Lower leg skin (tissue), 4 donors: ENCODE results near the gene PAGE4. TPM values are rescaled to one million over a fixed set of nuclear protein-coding genes. Genes with fewer than 3 reads are reported as not detected.

Experiments used
- DNase-seq, 2 donors: peaks; one replicate each; pipeline ENCODE4 v3.0.0-alpha.2; 2019; ENCODE audit warnings: low spot score in 2 of 2
- H3K4me3 ChIP-seq: fragments of 200-600 bp; sonication (generic); 2 replicates; pipeline ENCODE4 v1.5.1; 2017; ENCODE audit warnings: mild to moderate bottlenecking, low read depth; ENCODE audit not compliant: poor library complexity, severe bottlenecking
- POLR2A ChIP-seq, 2 donors: fragments of 450-650 bp; IDR thresholded peaks; one replicate each; pipeline ENCODE4 v1.6.1; 2016 to 2017; ENCODE audit warnings: antibody characterized with exemption in 2 of 2, mild to moderate bottlenecking in 1 of 2, moderate library complexity in 1 of 2
- WGBS, 2 donors: methylation state at CpG; one replicate each; pipeline ENCODE4 v1.1.5; 2018; 5-methylcytosine and 5-hydroxymethylcytosine counted together
- intact Hi-C: fragments of 100-400 bp; cut with DNase I; formaldehyde crosslinking; loops from one replicate; pipeline ENCODE4 v1.15.0; 2023; ENCODE audit warnings: low total_unique reads
- total RNA-seq, 4 donors: library from RNA; depleted of rRNA; stranded (reverse); fragments of >200 nt; gene quantifications; one replicate each; pipeline ENCODE4 v1.1.0, GENCODE V29; 2016
- TF ChIP-seq, protein P1 (sequence below), 3 donors: fragments of 450-650 bp; IDR thresholded peaks; one replicate each; pipeline ENCODE4 v1.5.1; 2016; ENCODE audit warnings: antibody characterized with exemption in 3 of 3, mild to moderate bottlenecking in 3 of 3, moderate library complexity in 2 of 3

Gene PAGE4
- total RNA-seq, 4 donors from 2014 or later, result not detected

DNA sequence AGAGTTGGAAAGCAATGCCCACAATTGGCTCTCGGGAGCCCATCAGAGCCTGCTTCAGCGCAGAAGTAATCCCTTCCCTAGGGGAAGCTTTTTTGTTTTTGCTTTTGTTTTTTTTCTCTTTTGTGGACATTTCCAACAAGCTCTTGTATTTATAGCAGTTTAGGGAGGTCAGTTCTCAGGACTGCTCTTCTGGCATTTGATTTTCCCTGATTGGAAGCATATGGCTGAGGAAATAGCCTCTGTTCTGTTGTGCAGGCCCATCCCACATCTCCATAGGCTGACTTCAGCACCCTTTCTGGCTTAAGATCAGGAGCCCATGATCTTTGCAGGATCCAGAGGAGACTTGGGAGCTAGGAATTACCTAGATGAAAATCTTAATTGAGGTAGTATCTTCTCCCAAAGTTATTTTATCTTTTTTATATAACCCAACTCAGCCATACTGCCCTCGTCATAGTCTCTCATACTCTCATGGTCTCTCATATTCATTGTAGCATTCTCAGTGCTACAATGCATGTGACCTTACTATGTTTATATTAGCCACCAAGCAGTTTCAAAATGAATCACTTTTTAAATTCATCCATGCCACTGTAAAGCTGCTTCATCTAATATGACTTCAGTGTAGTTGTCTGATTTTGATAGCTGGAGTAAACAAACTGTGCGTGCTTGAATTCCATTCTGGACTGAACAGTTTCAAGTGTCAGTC, 16.7 kb downstream of the PAGE4 start:
- DNase-seq, result no peak
- TF ChIP-seq, protein P1, sequence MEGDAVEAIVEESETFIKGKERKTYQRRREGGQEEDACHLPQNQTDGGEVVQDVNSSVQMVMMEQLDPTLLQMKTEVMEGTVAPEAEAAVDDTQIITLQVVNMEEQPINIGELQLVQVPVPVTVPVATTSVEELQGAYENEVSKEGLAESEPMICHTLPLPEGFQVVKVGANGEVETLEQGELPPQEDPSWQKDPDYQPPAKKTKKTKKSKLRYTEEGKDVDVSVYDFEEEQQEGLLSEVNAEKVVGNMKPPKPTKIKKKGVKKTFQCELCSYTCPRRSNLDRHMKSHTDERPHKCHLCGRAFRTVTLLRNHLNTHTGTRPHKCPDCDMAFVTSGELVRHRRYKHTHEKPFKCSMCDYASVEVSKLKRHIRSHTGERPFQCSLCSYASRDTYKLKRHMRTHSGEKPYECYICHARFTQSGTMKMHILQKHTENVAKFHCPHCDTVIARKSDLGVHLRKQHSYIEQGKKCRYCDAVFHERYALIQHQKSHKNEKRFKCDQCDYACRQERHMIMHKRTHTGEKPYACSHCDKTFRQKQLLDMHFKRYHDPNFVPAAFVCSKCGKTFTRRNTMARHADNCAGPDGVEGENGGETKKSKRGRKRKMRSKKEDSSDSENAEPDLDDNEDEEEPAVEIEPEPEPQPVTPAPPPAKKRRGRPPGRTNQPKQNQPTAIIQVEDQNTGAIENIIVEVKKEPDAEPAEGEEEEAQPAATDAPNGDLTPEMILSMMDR (IDR thresholded peaks at IDR 0.05), result no peak
- no peak for TF ChIP-seq POLR2A (IDR thresholded peaks at IDR 0.05)
- WGBS, 2 donors, result 68 to 83% methylated on average over 4 of the region's 4 CpGs
- intact Hi-C loops, result no loop called here
- no peak overlapping the region for H3K4me3 ChIP-seq

DNA sequence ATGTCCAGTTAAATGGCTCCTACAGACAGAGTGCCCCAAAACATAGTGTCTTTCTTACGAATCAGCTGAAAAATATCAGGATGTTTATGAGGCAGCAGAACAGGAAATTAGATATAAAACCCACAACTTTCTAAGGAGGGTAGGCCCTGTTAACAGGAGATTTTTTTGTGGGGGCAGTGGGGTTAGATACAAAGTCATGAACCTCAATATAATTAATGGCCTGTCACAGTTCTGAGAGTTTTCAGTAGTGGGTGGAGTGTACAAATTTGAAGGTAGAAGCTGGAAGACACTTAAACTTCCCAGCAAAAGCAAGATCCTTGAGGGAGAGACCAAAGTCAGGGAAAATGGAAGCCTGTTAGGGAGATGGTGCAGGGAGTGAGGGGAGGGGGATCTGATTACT, 17.4 kb downstream of the PAGE4 start:
- WGBS, 2 donors, result 71 to 72% methylated on average over 1 of the region's 1 CpG
- intact Hi-C loops, result no loop called here
- no peak for DNase-seq
- no peak overlapping the region for H3K4me3 ChIP-seq
- no peak for TF ChIP-seq POLR2A (IDR thresholded peaks at IDR 0.05)
- TF ChIP-seq, protein P1 (IDR thresholded peaks at IDR 0.05), result no peak

DNA sequence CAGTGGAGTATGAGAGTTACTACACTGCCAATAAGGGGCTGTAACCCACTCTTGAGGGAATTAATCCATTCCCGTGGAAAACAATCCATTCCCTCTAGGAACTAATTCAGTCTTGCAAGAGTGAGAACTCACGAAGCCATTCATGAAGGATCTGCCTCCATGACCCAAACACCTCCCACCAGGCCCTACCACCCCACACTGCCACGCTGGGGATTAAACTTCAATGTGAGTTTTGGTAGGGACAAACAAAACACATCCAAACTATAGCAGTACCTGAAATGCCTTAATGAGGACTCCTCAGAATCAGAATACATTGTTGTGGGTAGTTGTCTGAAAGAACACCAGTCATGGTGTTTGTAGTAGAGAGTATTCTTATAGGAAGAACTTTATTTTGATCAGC, 19.2 kb downstream of the PAGE4 start:
- DNase-seq, result no peak
- intact Hi-C loops, result no loop called here
- no peak overlapping the region for H3K4me3 ChIP-seq
- WGBS, 2 donors, result 72 to 91% methylated on average over 3 of the region's 3 CpGs
- TF ChIP-seq, protein P1 (IDR thresholded peaks at IDR 0.05), result no peak
- TF ChIP-seq POLR2A (IDR thresholded peaks at IDR 0.05), result no peak

DNA sequence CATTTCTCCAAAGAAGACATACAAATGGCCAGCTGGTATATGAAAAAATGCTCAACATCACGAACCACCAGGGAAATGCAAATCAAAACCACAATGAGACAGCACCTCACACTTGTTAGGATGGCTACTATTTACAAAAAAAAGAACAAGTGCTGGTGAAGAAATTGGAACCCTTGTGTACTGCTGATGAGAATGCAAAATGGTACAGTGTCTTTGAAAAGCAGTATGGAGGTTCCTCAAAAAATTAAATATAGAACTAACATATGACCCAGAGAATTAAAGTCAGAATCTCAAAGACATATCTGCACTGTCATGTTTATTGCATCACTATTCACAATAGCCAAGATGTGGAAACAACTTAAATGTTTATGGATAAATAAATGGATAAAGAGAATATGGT, 20.9 kb downstream of the PAGE4 start:
- no peak for TF ChIP-seq POLR2A (IDR thresholded peaks at IDR 0.05)
- TF ChIP-seq, protein P1 (IDR thresholded peaks at IDR 0.05), result no peak
- no peak for DNase-seq
- H3K4me3 ChIP-seq, result no peak overlapping the region
- intact Hi-C loops, result no loop called here
- 39 to 52% methylated on average over 1 of the region's 1 CpG for WGBS, 2 donors

DNA sequence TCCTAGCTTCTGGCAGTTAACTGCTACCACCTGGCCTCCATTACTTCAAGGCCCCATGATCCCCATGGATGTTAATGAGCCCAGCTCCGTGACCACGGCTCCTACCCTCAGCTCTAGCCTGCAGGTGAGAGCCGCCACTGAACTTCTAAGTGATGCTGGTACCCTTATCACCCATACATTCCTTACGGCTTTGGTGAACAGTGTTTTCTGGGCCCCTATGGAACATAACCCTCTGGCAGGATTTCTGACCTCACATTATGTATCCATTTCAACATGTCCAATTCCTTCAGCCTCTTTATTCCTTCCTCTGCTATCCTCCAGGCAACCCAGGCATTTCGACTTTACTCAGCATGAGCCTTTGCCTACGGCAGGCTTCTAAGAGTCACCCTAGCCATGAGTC, 24.6 kb downstream of the PAGE4 start:
- TF ChIP-seq POLR2A (IDR thresholded peaks at IDR 0.05), result no peak
- TF ChIP-seq, protein P1 (IDR thresholded peaks at IDR 0.05), result no peak
- no peak for DNase-seq
- no peak overlapping the region for H3K4me3 ChIP-seq
- intact Hi-C loops, result no loop called here
- WGBS, 2 donors, result 77 to 93% methylated on average over 4 to 6 of the region's 6 CpGs

DNA sequence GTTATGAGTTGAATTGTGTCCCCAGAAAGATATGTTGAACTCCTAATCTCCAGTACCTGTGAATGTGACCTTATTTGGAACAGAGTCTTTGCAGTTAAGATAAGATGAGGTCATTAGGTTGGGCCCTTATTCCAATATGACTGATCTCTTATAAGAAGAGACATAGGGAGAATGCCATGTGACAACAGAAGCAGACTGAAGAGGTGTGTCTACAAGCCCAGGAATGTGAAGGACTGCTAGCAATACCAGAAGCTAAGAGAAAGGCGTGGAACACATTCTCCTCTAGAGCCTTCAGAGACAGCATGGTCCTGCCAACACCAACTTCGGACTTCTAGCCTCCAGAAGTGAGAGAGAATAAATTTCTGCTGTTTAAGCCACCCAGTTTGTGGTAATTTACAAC, 27.7 kb downstream of the PAGE4 start:
- intact Hi-C loops, result no loop called here
- WGBS, 2 donors, result 60 to 92% methylated on average over 2 of the region's 2 CpGs
- TF ChIP-seq, protein P1 (IDR thresholded peaks at IDR 0.05), result no peak
- TF ChIP-seq POLR2A (IDR thresholded peaks at IDR 0.05), result no peak
- no peak for DNase-seq
- no peak overlapping the region for H3K4me3 ChIP-seq
